ENCODE measurements around the gene PPP2R5E.

DNA sequence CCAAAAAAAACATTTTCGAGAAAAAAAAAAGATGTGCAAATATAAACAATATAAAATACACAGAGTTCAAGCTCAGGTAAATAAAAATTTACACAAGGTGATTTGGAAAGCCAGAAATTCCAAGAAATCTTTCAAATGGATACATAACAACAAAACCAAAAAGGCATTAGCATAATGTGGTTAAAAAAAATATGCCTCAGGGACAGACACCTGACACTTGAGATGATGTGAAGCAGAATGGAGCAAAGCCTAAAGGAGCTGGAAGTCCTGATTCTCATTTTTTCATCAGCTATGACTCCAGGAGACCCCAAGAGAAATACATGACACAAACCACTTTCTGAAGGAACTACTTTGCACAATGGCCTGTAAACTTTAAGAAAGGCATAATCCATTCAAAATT is 98.6 kb downstream of the PPP2R5E start:
- TF ChIP-seq GATA2 (IDR thresholded peaks at IDR 0.05; ENCODE audit: low read depth, low read length) (no peak), GATA3 (IDR thresholded peaks at IDR 0.05; ENCODE audit: low read depth, low read length) (no peak)
